Transverse colon (tissue), 4 donors: Measurements from ENCODE around the gene RPL39L.

Experiments
- CTCF ChIP-seq, 5 experiments: fragments of 200-600 bp in 3 of 5; fragments of 450-650 bp in 2 of 5; sonication (generic) in 3 of 5; IDR thresholded peaks; 1 replicate in 2 of 5; 2 replicates in 3 of 5; pipeline ENCODE4 v1.5.1; 2016 to 2017; ENCODE audit warnings: antibody characterized with exemption in 5 of 5, inconsistent platforms in 3 of 5, mild to moderate bottlenecking in 2 of 5, moderate library complexity in 1 of 5
- POLR2A ChIP-seq: fragments of 450-650 bp; IDR thresholded peaks from one replicate; pipeline ENCODE4 v1.6.1; 2016; ENCODE audit warnings: antibody characterized with exemption, mild to moderate bottlenecking, moderate library complexity
- POLR2AphosphoS5 ChIP-seq, 3 donors: sonication (generic); formaldehyde crosslinking; IDR thresholded peaks; one replicate each; pipeline ENCODE4 v1.6.1; 2016; ENCODE audit warnings: antibody characterized with exemption in 3 of 3

- TF ChIP-seq POLR2A = no peak
- TF ChIP-seq CTCF (IDR thresholded peaks at IDR 0.05) = no peak
- TF ChIP-seq POLR2AphosphoS5 (IDR thresholded peaks at IDR 0.05) = no peak
These were observed 29.1 kb downstream of the RPL39L start for GRCh38 chr3:187110156-187110555.
